Neuron (in vitro differentiated cells): ENCODE results near the gene PRDM9.
A peak's percentile ranks its signal among the peaks of the same experiment; 100 is the strongest.
"Not testable (repeated sequence)": the region's sequence is repeated elsewhere in the genome, so short reads cannot be mapped to it uniquely, and the experiment has no call there.

ENCODE experiments used
- H2AFZ ChIP-seq: one replicate; pipeline ENCODE4 v1.6.1; 2013; ENCODE audit warnings: low read depth, mild to moderate bottlenecking, inconsistent platforms, low read length, moderate library complexity
- H3K27me3 ChIP-seq: one replicate; pipeline ENCODE4 v1.6.1; 2013; ENCODE audit warnings: low read length; ENCODE audit not compliant: insufficient read depth
- H3K36me3 ChIP-seq: one replicate; pipeline ENCODE4 v1.6.1; 2013; ENCODE audit warnings: low read length; ENCODE audit not compliant: insufficient read depth
- H3K4me1 ChIP-seq: one replicate; pipeline ENCODE4 v1.6.1; 2013; ENCODE audit warnings: low read length; ENCODE audit not compliant: insufficient read depth
- H3K4me3 ChIP-seq: 2 replicates; pipeline ENCODE4 v1.5.1; 2013; ENCODE audit warnings: mild to moderate bottlenecking, low read length, moderate library complexity
- H3K9me3 ChIP-seq: one replicate; pipeline ENCODE4 v1.6.1; 2013; ENCODE audit warnings: low read length

The PRDM9 gene

GRCh38 chr5:23507278-23507685 is at the start of gene PRDM9:
Gene PRDM9, plus strand, starts transcription at chr5:23507609. Its CDS starts 1,425 bp downstream, at chr5:23509034.
- peak within 1 kb of the TSS; percentile 52 for H2AFZ ChIP-seq
- H3K4me3 ChIP-seq, result no peak within 1 kb of the TSS
- H3K9me3 ChIP-seq, result no peaks in the 10 kb centered on the region
- H3K27me3 ChIP-seq, result no peaks in the 10 kb centered on the region
- no peaks in the 10 kb centered on the region for H3K36me3 ChIP-seq
- no peaks in the 10 kb centered on the region for H3K4me1 ChIP-seq

- H3K9me3 ChIP-seq, result no peaks in the 10 kb centered on the region
- H3K4me3 ChIP-seq, result no peak overlapping the region
- H3K27me3 ChIP-seq, result no peaks in the 10 kb centered on the region
- no peaks in the 10 kb centered on the region for H3K36me3 ChIP-seq
- no peaks in the 10 kb centered on the region for H3K4me1 ChIP-seq
- no peak overlapping the region for H2AFZ ChIP-seq
Observed at GRCh38 chr5:23457780-23458179, 49.6 kb upstream of the PRDM9 start.

DNA sequence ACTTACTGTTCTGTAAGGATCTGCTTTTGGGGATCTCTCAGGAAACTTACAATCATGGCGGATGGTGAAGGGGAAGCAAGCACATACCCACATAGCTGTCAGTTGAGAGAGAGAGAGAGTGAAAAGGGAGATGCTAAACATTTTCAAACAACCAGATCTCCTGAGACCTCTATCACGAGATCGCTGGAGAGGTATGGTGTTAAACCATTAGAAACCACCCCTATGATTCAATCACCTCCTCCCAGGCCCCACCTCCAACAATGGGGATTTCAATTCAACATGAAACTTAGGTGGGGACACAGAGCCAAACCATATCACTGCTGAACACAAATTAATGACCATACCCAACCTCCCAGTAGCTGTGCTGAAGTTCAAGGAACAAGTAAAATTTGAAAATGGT is 48.2 kb upstream of the PRDM9 start:
- H3K36me3 ChIP-seq, result no peaks in the 10 kb centered on the region
- H3K4me3 ChIP-seq, result no peak overlapping the region

GRCh38 chr5:23461576-23461975 is 45.8 kb upstream of the PRDM9 start:
- H2AFZ ChIP-seq, result no peak overlapping the region
- no peaks in the 10 kb centered on the region for H3K36me3 ChIP-seq
- H3K27me3 ChIP-seq, result no peaks in the 10 kb centered on the region
- no peaks in the 10 kb centered on the region for H3K9me3 ChIP-seq
- no peaks in the 10 kb centered on the region for H3K4me1 ChIP-seq
- no peak overlapping the region for H3K4me3 ChIP-seq

More for the DNA sequence above, 48.2 kb upstream of the PRDM9 start:
- no peaks in the 10 kb centered on the region for H3K9me3 ChIP-seq
- H2AFZ ChIP-seq, result no peak overlapping the region
- no peaks in the 10 kb centered on the region for H3K27me3 ChIP-seq
- H3K4me1 ChIP-seq, result no peaks in the 10 kb centered on the region

GRCh38 chr5:23466401-23466912 is 41.0 kb upstream of the PRDM9 start:
- H3K9me3 ChIP-seq, result no peaks in the 10 kb centered on the region
- no peaks in the 10 kb centered on the region for H3K27me3 ChIP-seq
- no peak overlapping the region for H2AFZ ChIP-seq
- H3K4me1 ChIP-seq, result no peaks in the 10 kb centered on the region
- no peak overlapping the region for H3K4me3 ChIP-seq
- H3K36me3 ChIP-seq, result no peaks in the 10 kb centered on the region

GRCh38 chr5:23468658-23469057 is 38.8 kb upstream of the PRDM9 start:
- Histone ChIP-seq H3K4me1 (no peaks in the 10 kb centered on the region), H3K9me3 (no peaks in the 10 kb centered on the region), H2AFZ (no peak overlapping the region), H3K4me3 (no peak overlapping the region), H3K27me3 (no peaks in the 10 kb centered on the region), H3K36me3 (no peaks in the 10 kb centered on the region)

- Histone ChIP-seq H3K4me1 (no peaks in the 10 kb centered on the region), H3K36me3 (no peaks in the 10 kb centered on the region), H3K27me3 (no peaks in the 10 kb centered on the region), H2AFZ (no peak overlapping the region), H3K4me3 (no peak overlapping the region), H3K9me3 (no peaks in the 10 kb centered on the region)
Observed at GRCh38 chr5:23473915-23474314, 33.5 kb upstream of the PRDM9 start.

DNA sequence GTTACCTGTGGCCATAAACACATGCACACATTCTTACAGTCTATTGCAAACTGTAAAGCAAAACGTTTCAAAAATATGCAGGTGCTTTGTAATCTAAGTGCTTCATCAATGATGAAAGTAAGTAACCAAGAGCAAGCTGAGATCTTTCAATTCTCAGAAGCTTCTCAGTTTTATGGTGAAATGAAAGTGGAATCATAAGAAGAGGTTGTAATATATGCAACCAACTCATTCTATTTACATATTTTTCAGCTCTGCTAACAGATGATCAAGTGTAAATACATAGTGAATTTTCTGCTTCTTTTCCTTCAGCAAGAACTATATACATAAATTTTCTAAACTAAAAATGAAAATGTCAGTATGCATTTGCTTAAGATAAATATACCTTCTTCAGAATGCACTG is 33.1 kb upstream of the PRDM9 start:
- Histone ChIP-seq H3K4me1 (no peaks in the 10 kb centered on the region), H3K27me3 (no peaks in the 10 kb centered on the region), H3K4me3 (no peak overlapping the region), H2AFZ (no peak overlapping the region), H3K36me3 (no peaks in the 10 kb centered on the region), H3K9me3 (no peaks in the 10 kb centered on the region)

GRCh38 chr5:23476580-23476979 is 30.8 kb upstream of the PRDM9 start:
- no peaks in the 10 kb centered on the region for H3K36me3 ChIP-seq
- no peak overlapping the region for H3K4me3 ChIP-seq
- H3K9me3 ChIP-seq, result no peaks in the 10 kb centered on the region
- no peak overlapping the region for H2AFZ ChIP-seq
- no peaks in the 10 kb centered on the region for H3K4me1 ChIP-seq
- H3K27me3 ChIP-seq, result no peaks in the 10 kb centered on the region

- Histone ChIP-seq H3K36me3 (no peaks in the 10 kb centered on the region), H2AFZ (no peak overlapping the region), H3K27me3 (no peaks in the 10 kb centered on the region), H3K9me3 (no peaks in the 10 kb centered on the region), H3K4me3 (no peak overlapping the region), H3K4me1 (no peaks in the 10 kb centered on the region)
Observed at GRCh38 chr5:23482642-23483041, 24.8 kb upstream of the PRDM9 start.

GRCh38 chr5:23483090-23483489 is 24.3 kb upstream of the PRDM9 start:
- Histone ChIP-seq H2AFZ (no peak overlapping the region), H3K4me3 (no peak overlapping the region), H3K36me3 (no peaks in the 10 kb centered on the region), H3K27me3 (no peaks in the 10 kb centered on the region), H3K9me3 (no peaks in the 10 kb centered on the region), H3K4me1 (no peaks in the 10 kb centered on the region)

- H2AFZ ChIP-seq, result no peak overlapping the region
- H3K9me3 ChIP-seq, result no peaks in the 10 kb centered on the region
- H3K4me3 ChIP-seq, result no peak overlapping the region
- H3K27me3 ChIP-seq, result no peaks in the 10 kb centered on the region
- no peaks in the 10 kb centered on the region for H3K4me1 ChIP-seq
- H3K36me3 ChIP-seq, result no peaks in the 10 kb centered on the region
Observed at GRCh38 chr5:23484096-23484495, 23.3 kb upstream of the PRDM9 start.

DNA sequence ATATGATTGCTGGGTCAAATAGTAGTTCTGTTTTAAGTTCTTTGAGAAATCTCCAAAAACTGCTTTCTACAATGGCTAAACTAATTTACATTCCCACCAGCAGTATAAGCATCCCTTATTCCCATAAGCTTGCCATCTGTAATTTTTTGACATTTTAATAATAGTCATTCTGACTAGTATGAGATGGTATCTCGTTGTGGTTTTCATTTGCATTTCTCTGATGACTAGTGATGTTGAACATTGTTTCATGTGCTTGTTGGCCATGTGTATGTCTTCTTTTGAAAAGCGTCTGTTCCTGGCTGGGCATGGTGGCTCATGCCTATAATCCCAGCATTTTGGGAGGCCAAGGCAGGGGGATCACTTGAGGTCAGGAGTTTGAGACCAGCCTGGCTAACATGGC is 21.2 kb upstream of the PRDM9 start:
- H2AFZ ChIP-seq, H3K27me3 ChIP-seq, H3K36me3 ChIP-seq, H3K4me3 ChIP-seq, H3K9me3 ChIP-seq, H3K4me1 ChIP-seq: not testable (repeated sequence)

DNA sequence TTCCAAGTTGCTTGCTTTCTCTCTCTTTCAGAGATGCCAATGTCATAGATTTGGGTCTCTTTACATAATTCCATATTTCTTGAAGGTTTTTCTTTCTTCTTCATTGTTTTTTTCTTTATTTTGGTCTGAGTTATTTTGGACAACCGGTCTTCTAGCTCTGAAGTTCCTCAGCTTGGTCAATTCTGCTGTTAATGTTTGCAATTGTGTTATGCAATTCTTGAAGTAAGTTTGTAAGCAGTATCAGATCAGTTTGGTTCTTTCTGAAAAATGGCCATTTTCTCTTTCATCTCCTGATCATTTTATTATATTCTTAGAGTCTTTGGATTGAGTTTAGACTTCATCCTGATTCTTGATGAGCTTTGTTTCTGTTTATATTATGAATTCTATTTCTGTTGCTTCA is 16.4 kb upstream of the PRDM9 start:
- Histone ChIP-seq H3K9me3 (no peaks in the 10 kb centered on the region), H3K36me3 (no peaks in the 10 kb centered on the region)

More for the DNA sequence above, 16.4 kb upstream of the PRDM9 start:
- H3K4me1 ChIP-seq, result no peaks in the 10 kb centered on the region
- H2AFZ ChIP-seq, result no peak overlapping the region
- no peak overlapping the region for H3K4me3 ChIP-seq
- no peaks in the 10 kb centered on the region for H3K27me3 ChIP-seq
